AG09319 (cell line): ENCODE data around the gene LRFN3.

Source experiments
- DNase-seq: peaks from one replicate; pipeline ENCODE4 v3.0.0-alpha.2; 2010; ENCODE audit warnings: low read depth; ENCODE audit errors: extremely low read depth
- CTCF ChIP-seq: IDR thresholded peaks from 2 replicates; pipeline ENCODE4 v1.5.1; 2011; ENCODE audit warnings: low read depth, mild to moderate bottlenecking, inconsistent platforms, low read length, moderate library complexity

LRFN3 gene

GRCh38 chr19:35901854-35902661 lies 34.1 kb upstream of the LRFN3 start, which contains the start of gene HCST:
Gene HCST, plus strand, starts transcription at chr19:35902529. Its CDS starts 65 bp downstream, at chr19:35902594.
- no peak for TF ChIP-seq CTCF
- no peak for DNase-seq

GRCh38 chr19:35902870-35903475 lies 33.2 kb upstream of the LRFN3 start:
- DNase-seq, result no peak
- no peak for TF ChIP-seq CTCF

- no peak for TF ChIP-seq CTCF
- DNase-seq, result no peak
Measured at GRCh38 chr19:35903550-35904179, 32.5 kb upstream of the LRFN3 start.

GRCh38 chr19:35904311-35905068 lies 31.7 kb upstream of the LRFN3 start:
- no peak for TF ChIP-seq CTCF
- DNase-seq, result no peak

GRCh38 chr19:35905178-35905727 lies 30.9 kb upstream of the LRFN3 start:
- DNase-seq, result no peak

GRCh38 chr19:35907377-35907745 lies 28.8 kb upstream of the LRFN3 start:
- TF ChIP-seq CTCF, result no peak
- DNase-seq, result no peak

More at GRCh38 chr19:35905178-35905727, 30.9 kb upstream of the LRFN3 start:
- no peak for TF ChIP-seq CTCF
